Measurements from ENCODE around the gene IL23A.

- TF ChIP-seq POLR2A (IDR thresholded peaks at IDR 0.05): no peak
- no peak for TF ChIP-seq CTCF (IDR thresholded peaks at IDR 0.05)
Measured at GRCh38 chr12:56315249-56315621, 23.4 kb upstream of the IL23A start.
